ENCODE measurements around the gene OPHN1.

Gene OPHN1

DNA sequence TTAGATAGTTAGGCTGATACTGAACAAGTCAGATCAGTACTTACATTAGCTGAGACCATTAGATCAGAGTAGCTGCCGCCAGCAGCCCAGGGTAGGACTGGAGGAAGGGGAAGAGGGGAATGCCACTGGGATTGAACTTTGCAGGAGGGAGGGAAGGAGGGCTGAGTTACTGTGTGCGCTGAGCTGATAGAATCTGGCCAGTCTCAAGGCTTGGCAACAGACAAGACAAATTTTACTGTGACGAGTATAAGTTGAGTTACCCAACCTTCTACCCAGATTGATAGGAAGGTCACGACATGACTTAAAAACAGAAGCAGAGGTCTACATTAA is 372.1 kb downstream of the OPHN1 start:
- DNase-seq (ENCODE audit: low spot score) = no peak

- DNase-seq (ENCODE audit: low spot score) = no peak
Observed at GRCh38 chrX:68060506-68061205, 372.6 kb downstream of the OPHN1 start.

DNA sequence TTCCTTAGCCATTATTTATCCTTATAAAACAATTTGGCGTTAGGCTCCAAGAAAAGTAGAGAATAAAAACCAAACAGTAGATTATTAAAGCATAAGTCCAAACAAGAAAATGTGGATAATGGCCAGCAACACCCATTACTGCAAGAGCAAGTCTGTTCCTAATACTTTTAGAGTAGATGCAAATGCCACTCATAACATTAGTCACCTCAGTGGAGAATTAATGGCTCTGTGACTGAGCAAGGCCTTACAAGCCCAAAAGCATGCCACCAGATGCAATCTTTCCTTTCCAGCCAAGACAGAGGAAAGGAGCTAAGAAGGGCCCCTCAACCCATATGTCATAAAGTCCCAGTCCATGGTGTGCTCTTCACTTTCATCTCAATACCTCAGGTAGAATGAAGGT is 373.8 kb downstream of the OPHN1 start:
- DNase-seq (ENCODE audit: low spot score) = no peak

- no peak for DNase-seq (ENCODE audit: low spot score)
Observed at GRCh38 chrX:68049466-68049865, 383.8 kb downstream of the OPHN1 start.

DNA sequence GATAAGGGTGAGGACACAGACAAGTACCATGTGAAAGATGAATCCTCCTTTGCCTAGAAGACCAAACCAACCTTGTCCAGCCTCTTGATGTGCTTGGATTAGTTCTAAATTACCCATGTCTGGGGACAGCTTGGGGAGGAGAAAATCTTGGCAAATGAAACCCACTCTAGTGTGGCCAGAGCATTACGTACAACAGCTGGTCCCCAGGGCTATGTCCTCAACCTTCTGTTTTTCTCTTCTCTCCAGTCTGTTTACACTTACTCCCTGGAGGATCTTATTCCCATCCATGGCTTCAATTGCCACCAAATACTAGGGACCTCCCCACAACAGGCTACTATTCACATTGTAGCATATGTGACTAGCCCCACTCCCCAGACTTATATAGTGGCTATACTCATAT is 384.5 kb downstream of the OPHN1 start:
- DNase-seq (ENCODE audit: low spot score) = no peak

- no peak for DNase-seq (ENCODE audit: low spot score)
Observed at GRCh38 chrX:68045008-68045577, 388.2 kb downstream of the OPHN1 start.

GRCh38 chrX:68043713-68044438 is 389.4 kb downstream of the OPHN1 start:
- DNase-seq (ENCODE audit: low spot score) = no peak

DNA sequence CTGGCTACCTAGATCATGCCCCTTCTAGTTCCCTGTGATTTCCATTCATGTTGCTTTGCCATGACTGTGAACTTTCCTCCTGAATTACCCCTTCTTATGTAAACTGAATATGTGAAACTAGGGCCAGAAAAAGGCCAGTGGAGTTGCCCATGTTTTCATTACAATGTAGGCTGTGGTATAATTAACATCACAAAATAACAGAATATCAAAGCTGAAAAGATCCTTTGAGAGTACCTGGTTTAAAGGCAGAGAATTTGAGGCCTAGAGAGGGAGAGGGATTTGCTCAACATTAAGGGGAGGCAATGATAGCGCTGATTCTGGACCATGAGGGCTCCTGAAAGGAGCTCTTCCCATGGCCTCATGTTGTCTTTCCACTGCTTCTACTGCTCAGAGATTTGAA is 392.2 kb downstream of the OPHN1 start:
- no peak for DNase-seq (ENCODE audit: low spot score)

DNA sequence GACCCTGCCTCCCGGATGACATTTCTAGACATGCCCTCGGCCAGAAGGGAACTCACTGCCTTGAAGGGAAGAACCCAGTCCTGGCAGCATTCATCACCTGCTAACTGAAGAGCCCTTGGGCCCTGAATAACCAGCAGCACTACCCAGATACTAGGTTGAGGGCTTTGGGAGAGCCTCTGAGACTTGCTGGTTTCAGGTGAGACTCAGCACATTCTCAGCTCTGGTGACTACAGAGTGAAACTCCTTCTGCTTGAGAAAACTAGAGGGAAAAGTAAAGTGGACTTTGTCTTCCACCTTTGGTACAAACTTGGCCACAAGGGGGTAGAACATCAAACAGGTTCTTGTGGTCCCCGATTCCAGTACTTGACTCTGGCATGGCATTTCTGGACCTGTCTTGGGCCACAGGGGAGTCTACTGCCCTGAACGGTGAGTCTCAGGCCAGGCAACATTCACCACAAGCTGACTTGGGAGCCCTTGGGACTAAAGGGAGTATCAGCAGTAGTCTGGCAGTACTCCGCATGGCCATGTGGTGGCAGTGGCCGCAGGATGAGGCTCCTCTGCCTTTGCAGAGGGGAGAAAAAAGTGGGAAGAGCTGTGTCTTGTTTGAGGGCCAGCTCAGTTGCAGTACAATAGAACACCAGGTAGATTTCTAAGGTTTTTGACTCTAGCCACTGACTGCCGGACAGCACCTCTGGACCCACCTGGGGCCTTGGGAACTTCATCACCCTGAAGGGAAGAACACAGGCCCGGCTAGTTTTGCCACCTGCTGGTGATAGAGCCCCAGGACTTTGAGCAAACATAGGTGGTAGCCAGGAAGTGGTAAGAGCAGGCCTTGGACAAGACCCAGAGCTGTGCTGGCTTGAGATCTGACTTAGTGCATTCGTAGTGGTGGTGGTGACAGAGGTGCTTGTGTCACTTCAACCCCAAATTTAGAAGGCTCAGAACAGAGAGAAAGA is 414.8 kb downstream of the OPHN1 start:
- peak; percentile 10 for DNase-seq (ENCODE audit: low spot score)

DNA sequence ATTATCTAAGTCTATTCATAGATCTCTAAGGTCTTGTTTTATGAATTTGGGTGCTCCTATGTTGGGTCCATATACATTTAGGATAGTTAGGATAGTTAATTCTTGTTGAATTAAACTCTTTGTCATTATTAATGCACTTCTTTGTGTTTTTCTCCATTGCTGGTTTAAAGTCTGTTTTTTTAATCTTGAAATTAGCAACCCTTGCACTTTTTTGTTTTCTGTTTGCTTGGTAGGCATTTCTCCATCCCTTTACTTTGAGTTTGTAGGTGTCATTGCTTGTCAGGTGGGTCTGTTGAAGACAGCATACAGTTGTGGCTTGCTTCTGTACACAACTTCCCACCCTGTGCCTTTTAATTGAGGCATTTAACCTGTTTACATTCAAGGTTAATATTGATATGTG is 434.8 kb downstream of the OPHN1 start:
- DNase-seq (ENCODE audit: low spot score) = no peak

All from NAMALWA (cell line).